Neural crest cell (in vitro differentiated cells): Measurements from ENCODE around the gene CEMIP2. TPM values are rescaled to one million over a fixed set of nuclear protein-coding genes. Genes with fewer than 3 reads are reported as not detected.

ENCODE experiments used
- DNase-seq: peaks from one replicate; pipeline ENCODE4 v3.0.0; 2021; ENCODE audit warnings: low read depth, mixed read lengths, low spot score
- H3K27ac Mint-ChIP-seq: one replicate; pipeline ENCODE4 v1.8.0; 2021; ENCODE audit warnings: mild to moderate bottlenecking, mixed read lengths; ENCODE audit not compliant: unreplicated experiment
- H3K27me3 Mint-ChIP-seq: 2 replicates; pipeline ENCODE4 v1.8.0; 2021; ENCODE audit warnings: low read depth, mild to moderate bottlenecking, mixed read lengths
- H3K36me3 Mint-ChIP-seq: 2 replicates; pipeline ENCODE4 v1.8.0; 2021; ENCODE audit warnings: low read depth, mild to moderate bottlenecking, mixed read lengths
- H3K4me1 Mint-ChIP-seq: 2 replicates; pipeline ENCODE4 v1.8.0; 2021; ENCODE audit warnings: mixed read lengths
- H3K4me3 Mint-ChIP-seq: one replicate; pipeline ENCODE4 v1.8.0; 2021; ENCODE audit warnings: mild to moderate bottlenecking, mixed read lengths
- H3K9me3 Mint-ChIP-seq: 2 replicates; pipeline ENCODE4 v1.8.0; 2021; ENCODE audit warnings: mixed read lengths
- total RNA-seq: library from RNA; stranded (reverse); gene quantifications from 2 replicates; pipeline ENCODE4 v1.2.1, GENCODE V29; 2021
- TF ChIP-seq, protein P1 (sequence below): fragments of 200-600 bp; sonication (generic); conservative IDR thresholded peaks from 2 replicates; pipeline ENCODE4 v1.5.0; 2021; ENCODE audit warnings: antibody characterized with exemption, mild to moderate bottlenecking

CEMIP2 gene
- total RNA-seq, 1 donor from 2014 or later: 94.4 TPM

DNA sequence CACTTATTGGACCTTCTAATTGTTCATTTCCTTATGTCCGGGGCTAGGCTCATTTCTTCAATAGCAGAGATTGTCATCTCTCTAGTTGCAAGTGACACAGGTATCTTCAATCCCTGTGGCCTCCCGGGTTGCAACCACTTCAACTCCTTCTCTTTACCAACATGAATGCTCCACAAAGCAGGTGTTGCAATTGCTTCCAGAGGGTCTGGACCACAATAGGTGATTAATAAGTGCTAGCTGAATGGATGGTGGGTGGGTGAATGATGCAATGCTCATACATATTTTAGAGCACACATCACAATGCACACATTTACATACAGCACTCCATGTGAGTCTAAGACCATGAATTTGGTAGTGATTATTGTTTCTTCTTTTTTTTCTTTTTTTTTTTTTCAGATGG lies 2.6 kb downstream of the CEMIP2 start:
- Mint-ChIP-seq H3K4me3 (peak overlapping the region; percentile 99), H3K27me3 (peaks cover 6% of the 10 kb centered on the region), H3K36me3 (no peaks in the 10 kb centered on the region), H3K9me3 (no peaks in the 10 kb centered on the region), H3K4me1 (peaks cover 61% of the 10 kb centered on the region), H3K27ac (peak overlapping the region; percentile 21)
- TF ChIP-seq, protein P1, sequence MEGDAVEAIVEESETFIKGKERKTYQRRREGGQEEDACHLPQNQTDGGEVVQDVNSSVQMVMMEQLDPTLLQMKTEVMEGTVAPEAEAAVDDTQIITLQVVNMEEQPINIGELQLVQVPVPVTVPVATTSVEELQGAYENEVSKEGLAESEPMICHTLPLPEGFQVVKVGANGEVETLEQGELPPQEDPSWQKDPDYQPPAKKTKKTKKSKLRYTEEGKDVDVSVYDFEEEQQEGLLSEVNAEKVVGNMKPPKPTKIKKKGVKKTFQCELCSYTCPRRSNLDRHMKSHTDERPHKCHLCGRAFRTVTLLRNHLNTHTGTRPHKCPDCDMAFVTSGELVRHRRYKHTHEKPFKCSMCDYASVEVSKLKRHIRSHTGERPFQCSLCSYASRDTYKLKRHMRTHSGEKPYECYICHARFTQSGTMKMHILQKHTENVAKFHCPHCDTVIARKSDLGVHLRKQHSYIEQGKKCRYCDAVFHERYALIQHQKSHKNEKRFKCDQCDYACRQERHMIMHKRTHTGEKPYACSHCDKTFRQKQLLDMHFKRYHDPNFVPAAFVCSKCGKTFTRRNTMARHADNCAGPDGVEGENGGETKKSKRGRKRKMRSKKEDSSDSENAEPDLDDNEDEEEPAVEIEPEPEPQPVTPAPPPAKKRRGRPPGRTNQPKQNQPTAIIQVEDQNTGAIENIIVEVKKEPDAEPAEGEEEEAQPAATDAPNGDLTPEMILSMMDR: no peak
- no peak for DNase-seq

DNA sequence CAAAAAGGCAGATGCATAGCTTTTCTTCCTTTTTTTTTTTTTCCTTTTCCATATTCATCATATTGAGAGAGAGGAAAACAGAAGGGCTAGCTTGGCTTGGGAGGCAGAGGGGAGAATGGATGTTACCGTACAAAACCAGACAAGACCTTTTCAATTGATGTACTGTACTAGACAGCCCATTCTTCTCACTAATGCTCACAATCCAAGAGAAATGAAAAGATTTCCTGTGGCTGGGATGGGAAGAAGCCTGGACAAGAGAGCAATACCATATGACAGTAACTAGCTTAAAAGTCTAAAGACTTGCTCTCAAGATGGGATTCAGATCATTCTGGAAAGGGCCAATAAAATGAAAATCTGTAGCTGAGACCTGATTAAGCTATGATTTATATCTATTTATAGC lies 3.4 kb downstream of the CEMIP2 start:
- Mint-ChIP-seq H3K36me3 (no peaks in the 10 kb centered on the region), H3K27me3 (peaks cover 4% of the 10 kb centered on the region), H3K4me1 (peaks cover 66% of the 10 kb centered on the region), H3K27ac (peak overlapping the region; percentile 64), H3K4me3 (peak overlapping the region; percentile 83), H3K9me3 (no peaks in the 10 kb centered on the region)
- TF ChIP-seq, protein P1: no peak
- no peak for DNase-seq

DNA sequence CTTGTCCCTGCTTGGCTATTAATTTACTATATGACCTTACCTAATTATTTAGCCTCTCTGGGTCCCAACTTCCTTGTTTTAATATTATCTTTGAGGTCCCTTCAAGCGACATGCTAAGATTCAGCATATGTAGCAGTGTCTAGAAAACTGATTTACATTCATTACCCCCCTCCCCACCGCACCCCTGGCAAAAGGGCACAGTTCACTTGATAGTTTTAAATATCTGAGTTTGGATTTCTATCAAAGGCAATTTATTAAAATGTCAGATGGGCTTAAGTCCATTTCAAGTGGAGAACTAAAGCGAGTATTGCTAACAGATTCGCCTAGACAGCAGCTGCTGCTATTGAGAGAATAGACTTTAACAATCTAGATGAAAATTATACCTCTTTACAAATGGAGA lies 3.9 kb downstream of the CEMIP2 start:
- TF ChIP-seq, protein P1: no peak
- peaks cover 69% of the 10 kb centered on the region for H3K4me1 Mint-ChIP-seq
- H3K9me3 Mint-ChIP-seq: no peaks in the 10 kb centered on the region
- peak overlapping the region; percentile 83 for H3K4me3 Mint-ChIP-seq
- DNase-seq: no peak
- no peaks in the 10 kb centered on the region for H3K27me3 Mint-ChIP-seq
- peak overlapping the region; percentile 35 for H3K27ac Mint-ChIP-seq
- H3K36me3 Mint-ChIP-seq: no peaks in the 10 kb centered on the region

DNA sequence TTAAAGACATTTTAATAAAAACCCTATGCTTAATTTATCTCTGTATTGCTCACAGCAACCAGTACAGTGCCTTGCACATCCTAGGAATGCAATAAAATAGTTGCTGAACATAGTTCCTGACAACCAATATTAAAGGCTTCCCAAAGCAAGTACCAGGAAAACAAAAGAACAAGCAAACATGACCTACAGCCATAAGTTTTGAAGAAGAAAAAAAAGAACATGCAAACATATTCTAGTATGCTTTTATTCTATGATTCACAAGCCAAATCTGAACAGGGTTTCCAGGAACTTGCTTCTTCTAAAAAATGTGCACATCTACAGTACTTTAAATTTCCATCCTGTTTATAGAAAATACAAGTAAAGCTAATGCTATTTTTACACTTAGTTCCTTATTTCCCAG lies 4.5 kb downstream of the CEMIP2 start:
- Mint-ChIP-seq H3K4me3 (peak overlapping the region; percentile 83), H3K4me1 (peaks cover 75% of the 10 kb centered on the region), H3K9me3 (no peaks in the 10 kb centered on the region), H3K27me3 (no peaks in the 10 kb centered on the region), H3K36me3 (no peaks in the 10 kb centered on the region), H3K27ac (peak overlapping the region; percentile 72)
- TF ChIP-seq, protein P1: no peak
- no peak for DNase-seq

DNA sequence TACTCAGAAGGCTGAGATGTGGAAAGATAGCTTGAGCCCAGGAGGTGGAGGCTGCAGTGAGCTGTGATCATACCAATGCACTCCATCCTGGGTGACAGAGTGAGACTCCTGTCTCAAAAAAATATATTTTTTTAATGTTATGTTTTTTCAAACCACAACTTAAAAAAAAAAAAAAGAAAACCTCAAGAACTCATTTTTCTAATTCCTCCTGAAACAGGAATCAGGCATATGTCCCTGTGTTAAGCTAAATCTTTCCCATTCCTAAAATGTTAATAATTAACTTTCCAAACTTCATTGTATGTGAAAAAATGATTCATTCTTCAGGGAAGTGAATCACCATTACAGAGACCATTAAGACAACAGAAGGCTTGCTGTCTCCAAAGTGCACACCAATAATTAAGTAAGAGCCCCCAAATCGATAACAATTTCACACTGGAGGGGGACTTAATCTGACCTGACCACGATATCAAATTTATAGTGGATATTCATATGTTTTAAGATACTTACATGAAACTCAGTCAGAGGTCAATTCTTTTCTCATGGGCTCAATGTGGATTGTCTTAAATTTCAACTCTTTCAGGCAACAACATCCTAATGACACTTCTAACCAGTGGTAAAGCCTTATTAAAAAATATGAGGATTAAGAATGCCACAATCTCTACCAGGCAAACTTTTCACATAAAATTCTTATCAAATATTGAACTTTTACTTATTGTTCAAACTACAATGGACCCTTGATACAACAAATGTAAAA lies 5.2 kb downstream of the CEMIP2 start:
- Mint-ChIP-seq H3K36me3 (no peaks in the 10 kb centered on the region), H3K4me1 (peaks cover 82% of the 10 kb centered on the region), H3K4me3 (peak overlapping the region; percentile 88), H3K27me3 (no peaks in the 10 kb centered on the region), H3K9me3 (no peaks in the 10 kb centered on the region), H3K27ac (no peak overlapping the region)
- TF ChIP-seq, protein P1: no peak
- no peak for DNase-seq
